GM08714 (cell line): Measurements from ENCODE around the gene RAP1A.
"Not testable (repeated sequence)": the region's sequence is repeated elsewhere in the genome, so short reads cannot be mapped to it uniquely, and the experiment has no call there.

Source experiments
- H3K4me3 ChIP-seq: fragments of 200-500 bp; sonication (Bioruptor generic); 2 replicates; pipeline ENCODE4 v1.5.1; 2014; ENCODE audit warnings: mild to moderate bottlenecking, low read length, inconsistent platforms
- ZNF274 ChIP-seq: IDR thresholded peaks from 2 replicates; pipeline ENCODE4 v1.6.1; 2012; ENCODE audit warnings: mild to moderate bottlenecking, low read depth, low read length

The RAP1A gene

DNA sequence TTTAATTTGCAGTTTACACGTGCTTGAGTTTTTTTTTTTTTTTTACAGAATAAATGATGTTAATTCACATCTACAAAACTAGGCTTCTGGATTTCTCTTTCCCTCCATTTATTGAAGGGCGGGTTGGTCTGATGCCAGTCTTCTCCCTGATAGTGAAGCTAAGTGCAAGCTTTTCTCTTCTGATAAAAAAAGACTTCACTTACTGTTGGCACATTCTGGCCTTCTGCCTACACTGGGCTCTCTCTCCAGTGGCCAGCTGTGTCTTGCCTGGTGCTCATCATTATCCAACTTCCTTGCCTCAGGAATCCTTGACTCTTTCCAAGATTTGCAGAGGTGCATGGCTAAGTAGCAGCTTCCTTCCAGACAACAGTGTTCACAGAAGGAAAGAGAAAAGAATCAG, 7.6 kb upstream of the RAP1A start:
- TF ChIP-seq ZNF274 = no peak
- no peak overlapping the region for H3K4me3 ChIP-seq

DNA sequence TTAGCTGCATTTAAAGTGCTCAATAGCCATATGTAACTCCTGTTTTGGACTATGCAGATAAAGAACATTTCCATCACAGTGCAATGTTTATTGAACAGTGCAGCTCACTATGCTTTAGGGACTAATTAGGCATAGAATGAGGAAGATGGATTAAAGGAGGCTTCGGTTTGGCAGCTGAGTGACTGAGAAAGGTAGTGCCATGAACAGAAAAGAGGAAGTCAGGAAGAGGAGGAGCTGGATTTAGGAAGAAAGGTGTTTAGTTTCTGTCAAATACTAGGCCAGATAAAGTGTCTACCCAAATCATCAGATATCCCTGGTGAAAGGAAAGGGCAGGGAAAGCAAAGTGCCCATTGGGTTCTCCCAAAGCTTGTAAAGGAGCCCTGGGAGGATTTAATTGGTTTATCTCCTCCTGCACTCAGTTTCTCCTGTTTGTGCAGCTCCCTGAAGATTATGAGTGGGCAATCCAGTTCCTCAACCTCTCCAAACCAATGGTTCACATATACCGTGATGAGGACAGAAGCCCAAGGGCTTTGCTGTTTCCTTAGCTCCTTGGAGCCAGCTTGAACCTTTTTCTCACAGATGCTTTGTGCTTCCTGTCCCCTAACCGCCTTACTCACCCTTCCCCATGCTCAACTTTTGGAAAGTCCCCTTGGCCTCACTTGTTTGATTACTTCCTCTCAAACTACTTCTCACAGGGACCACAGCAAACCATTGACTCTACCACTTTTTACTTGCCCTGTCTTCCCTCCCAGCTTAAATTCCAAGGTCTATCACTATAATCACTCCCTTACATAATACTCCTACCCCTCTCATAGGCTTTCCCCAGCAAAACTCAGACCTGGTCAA, 3.5 kb upstream of the RAP1A start:
- H3K4me3 ChIP-seq = peak overlapping the region; percentile 58; the same call in 1 of the 2 replicates
- no peak for TF ChIP-seq ZNF274

DNA sequence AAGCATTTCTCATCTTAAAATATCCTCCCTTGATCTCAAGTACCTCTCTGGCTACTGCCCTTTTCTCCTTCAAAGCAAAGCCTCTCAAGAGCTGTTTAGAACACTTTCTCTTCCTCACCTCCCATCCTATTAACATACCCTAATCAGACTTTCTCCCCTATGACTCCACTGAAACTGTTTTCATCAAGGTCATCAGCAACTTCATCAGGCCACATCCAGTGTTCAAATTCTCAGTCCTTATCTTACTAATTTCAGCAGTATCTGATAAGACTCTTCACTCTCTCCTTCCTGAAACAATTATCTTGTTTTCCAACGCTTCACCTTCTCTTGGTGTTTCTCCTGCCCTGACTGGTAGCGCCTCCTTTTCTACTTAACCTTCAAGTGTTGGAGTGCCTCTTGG, 1.5 kb upstream of the RAP1A start:
- no peak for TF ChIP-seq ZNF274
- no peak overlapping the region for H3K4me3 ChIP-seq

DNA sequence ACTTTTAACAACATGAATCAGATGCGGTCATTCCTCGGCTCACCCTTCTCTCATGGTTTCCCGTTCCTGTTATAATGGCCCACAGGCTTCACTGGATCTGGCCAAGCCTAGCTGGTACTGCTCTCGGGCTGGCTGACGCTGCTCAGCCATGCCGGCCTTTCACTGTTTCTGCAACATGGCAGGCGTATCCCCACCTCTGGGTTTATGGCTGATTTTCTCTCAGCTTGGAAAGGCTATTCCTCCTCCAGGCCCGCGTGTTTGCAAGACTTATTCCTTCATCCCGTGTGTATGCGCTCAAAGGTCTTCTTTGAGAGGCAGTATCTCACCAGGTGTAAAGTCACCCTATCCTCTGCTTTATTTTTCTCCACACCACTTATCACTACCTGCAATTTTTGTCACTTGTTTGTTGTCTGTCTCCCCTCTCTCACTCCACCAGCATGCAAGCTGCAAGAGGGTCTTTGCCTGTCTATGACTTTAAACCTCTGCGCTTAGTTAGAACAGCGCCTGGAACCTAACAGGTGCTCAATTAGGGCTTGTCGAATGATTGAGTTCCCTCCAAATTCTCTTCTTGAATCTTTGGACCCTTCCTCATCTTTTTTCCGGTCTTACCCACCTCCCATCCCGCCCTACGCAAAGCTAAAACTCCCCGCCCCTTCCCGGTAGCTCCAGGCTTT, 491 bp upstream of the RAP1A start:
- peak overlapping the region; percentile 69; the same call in 1 of the 2 replicates for H3K4me3 ChIP-seq
- no peak for TF ChIP-seq ZNF274

DNA sequence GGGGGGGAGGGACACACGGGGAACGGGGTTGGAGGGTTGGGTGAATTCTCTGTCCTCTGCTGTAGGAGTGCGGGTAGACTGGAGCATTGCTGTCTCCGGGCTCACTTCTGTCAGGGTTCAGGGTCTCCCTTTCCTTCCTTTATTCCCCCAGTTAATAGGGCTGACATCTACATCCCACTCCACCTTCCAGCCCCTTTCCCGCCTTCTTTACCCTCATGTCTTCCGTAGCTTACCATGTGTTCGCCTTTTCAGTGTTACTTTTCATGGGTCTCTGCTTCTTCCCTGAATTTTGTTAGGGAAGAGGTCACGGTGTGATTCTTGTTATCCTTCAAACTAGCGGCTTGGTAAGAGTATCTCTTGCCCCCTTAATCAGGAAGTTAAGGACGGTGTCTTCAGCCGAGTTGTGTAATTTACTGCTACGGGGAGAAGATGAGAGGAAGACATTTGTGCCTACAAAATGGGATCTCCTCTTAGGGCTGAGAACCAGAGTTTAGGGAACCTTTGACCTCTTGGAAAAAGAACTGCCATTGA, 917 bp downstream of the RAP1A start:
- TF ChIP-seq ZNF274 = no peak
- H3K4me3 ChIP-seq = peak overlapping the region; percentile 81

DNA sequence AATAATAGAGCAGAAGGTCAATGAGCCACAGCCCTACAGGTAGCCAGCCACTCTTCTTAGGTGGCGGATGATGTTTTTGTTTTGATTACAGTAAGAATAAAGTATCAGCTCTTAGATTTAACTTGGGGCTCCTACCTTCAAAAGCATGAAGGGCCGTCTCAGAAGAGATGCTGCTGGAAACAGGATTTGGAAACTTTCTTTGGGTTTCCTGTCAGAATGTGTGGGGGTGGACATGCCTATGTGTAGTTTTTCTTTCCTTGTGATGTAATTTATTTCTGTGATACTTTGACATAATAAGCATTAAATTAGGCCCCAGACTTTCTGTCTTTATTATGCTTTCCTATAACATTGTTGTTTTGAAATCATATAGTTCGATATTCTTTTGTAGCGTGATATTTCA, 1.5 kb downstream of the RAP1A start:
- H3K4me3 ChIP-seq = peak overlapping the region; percentile 81
- TF ChIP-seq ZNF274 = no peak

DNA sequence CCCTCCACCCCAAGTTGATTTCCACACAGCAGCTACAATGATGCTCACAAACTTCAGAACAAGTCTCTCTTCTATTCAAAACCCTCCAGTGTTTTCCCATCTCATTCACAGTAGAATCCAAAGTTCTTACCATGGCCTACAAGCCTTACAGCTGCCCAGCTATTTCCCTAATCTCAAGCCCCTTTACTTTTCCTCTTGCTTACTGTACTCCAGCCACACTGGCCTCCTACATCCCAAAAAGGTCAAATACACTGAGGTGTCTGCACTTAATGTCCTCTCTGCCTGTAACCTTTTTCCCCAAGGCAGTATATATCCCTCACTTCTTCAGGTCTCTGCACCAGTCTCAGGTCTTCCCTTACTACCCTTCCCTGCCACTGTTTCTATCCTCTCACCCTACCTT, 2.6 kb downstream of the RAP1A start:
- TF ChIP-seq ZNF274 = no peak
- peak overlapping the region; percentile 52 for H3K4me3 ChIP-seq

DNA sequence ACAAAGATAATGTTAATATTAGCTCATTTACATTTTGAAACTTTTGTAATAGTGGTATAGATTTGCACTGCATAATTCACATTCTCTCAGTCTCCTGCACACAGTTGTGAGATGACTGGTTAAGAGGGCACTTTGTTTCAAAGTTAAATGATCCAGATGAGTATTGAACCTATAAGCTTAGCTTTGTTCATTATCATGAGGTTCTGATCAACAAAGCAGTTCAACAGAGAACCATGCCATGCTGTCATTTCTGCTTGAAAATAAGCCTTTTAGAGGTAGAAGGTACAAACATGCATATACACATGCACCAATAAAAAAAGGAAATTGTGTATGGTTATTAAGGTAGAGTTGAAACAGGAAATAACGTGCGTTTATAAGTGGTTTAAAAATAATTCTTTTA, 4.8 kb downstream of the RAP1A start:
- no peak for TF ChIP-seq ZNF274
- H3K4me3 ChIP-seq = no peak overlapping the region; the same call in 1 of the 2 replicates

DNA sequence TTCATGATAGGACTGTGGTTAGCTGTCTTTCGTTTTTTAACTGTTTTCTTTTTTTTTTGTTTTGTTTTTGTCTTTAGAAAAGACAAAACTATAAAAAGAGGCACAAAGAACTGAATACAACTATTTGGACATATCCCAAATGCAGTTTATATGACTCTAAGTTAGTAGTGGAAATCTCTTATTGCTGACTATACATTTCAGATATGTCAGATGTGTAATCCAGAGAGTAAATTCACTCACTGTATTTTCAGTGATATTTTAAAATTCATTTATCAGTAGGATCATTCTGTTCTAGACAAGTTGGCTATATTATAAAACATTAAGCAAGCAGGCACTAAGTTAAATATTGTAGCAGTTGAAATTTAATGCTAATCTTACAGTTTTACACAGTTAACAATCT, 5.7 kb downstream of the RAP1A start:
- no peak overlapping the region; the same call in 1 of the 2 replicates for H3K4me3 ChIP-seq
- TF ChIP-seq ZNF274 = no peak

DNA sequence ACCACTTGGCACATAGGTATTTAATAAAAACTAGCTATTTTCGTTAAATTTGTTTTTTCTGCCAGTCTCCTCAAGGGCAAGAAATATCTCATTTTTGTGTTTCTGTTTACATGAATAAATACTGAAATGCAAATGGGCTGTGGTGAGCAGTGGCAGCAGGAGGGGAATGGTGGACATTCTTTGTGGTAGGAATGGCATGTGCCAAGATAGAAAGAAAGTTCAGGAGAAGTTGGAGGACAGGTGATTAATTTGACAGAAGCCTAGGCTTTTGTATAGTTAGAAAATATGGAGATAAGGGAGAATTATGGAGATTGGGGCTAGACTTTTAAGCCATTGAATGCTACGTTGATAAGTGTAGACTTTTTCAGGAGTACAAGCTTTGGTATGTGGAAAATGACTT, 8.6 kb downstream of the RAP1A start:
- H3K4me3 ChIP-seq = no peak overlapping the region
- TF ChIP-seq ZNF274 = no peak

DNA sequence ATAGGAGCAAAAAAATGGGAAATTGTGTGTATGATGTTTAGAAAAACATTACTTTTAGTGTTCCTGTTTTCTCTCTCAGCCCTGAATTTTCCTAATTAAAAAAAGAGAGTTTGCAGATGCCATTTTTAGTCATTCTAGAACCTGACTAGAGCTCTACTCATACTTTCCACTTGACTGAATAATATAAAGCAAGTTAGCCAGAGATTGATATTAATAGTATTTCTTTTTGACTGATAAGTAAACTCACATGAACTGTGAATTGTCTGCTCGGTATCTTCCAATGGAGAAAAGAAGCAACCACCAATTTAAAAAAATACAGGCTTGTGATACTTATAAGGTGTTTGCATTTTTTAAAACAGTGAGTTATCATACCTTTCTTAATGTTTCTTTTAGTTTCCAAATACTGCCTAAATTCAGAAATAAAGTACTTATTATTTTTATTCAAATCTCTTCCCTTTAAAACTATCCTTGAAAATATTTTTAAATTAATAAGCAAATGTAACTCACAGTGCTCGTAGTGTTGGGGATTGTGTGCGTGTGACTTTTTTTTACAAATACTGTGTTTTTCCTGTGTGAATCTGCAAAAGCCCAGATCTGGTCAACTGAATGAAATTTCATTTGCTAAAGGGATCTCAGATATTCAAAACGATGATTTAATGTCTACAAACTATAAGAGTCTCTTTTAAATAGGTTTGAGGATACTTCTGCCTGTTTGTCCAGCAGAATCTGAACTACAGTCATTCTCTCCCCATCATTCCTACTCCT, 9.8 kb downstream of the RAP1A start:
- no peak overlapping the region; the same call in 1 of the 2 replicates for H3K4me3 ChIP-seq
- TF ChIP-seq ZNF274 = no peak

DNA sequence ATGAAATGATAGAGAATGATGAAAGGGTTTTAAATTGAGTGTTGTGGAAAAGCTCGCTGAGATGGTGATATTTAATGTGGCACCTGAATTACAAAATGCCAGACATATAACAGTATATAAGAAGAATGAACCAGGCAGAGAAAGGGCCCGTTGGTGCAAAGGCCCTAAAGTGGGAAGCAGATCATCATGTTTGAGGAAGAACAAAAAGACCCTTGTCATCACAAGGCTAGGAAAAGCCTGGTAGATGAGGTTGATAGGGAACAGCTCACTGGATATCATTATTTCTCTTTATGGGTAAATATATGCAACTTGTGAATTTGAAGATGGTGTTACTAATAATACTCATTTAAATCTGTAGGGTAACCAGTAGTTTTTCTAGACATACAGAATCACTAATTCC, 11.0 kb downstream of the RAP1A start:
- no peak for TF ChIP-seq ZNF274

DNA sequence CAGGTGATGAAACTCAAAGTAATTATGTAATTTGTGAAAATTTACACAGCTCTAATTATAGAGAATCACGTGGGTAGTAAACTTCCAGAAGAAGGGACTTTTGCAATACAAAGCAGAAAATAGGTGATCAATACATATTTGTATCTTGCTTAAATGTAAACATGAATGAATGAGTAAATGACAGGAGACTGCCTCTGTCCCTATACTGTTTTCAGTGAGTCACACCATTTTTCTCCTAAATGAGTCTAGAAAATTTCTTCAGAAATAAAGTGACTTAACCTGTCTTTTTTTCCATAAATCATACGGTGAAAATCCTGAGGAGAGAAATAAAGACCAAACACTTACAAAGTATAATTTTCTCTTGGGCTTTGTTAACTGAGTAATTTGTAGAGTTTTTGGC, 11.9 kb downstream of the RAP1A start:
- H3K4me3 ChIP-seq = no peak overlapping the region
- TF ChIP-seq ZNF274 = no peak

More for the DNA sequence above, 11.0 kb downstream of the RAP1A start:
- no peak overlapping the region for H3K4me3 ChIP-seq

DNA sequence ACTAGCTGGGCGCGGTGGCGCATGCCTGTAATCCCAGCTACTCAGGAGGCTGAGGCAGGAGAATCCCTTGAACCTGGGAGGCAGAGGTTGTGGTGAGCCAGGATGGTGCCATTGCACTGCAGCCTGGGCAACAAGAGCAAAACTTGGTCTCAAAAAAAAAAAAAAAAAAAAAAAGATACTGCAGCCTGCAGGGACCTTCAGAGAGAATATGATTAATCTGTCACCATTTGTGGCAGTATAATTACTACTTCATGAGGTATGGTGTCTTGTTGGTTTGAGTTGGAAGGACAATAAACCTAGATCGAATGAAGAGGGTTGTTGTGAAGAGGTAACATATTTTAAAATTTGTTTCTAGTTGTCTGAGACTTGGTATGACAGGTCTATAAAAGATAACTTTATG, 13.2 kb downstream of the RAP1A start:
- not testable (repeated sequence) for H3K4me3 ChIP-seq

DNA sequence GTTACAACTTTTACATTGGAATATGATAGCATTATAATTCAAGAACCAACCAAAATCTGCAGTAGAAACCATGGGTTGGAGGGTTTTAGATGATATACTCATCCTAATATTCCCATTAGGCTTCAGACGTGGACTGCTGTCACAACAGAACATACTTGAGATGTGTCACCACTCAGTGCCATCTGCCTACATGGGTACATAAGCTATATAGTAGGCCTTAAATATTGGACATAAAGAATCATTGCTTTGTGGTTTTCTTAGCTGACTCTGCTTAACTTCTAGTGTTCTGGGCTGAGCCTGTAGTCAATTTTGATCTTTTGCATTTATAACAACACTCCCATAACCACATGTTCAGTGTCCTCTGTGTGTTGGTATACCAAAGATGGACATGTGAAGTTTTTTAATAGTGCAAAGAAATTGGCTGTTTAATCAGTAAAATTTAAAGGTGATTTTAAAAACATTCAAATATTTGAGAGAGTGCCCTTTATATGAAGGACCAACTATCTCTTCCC, 14.2 kb downstream of the RAP1A start:
- H3K4me3 ChIP-seq = no peak overlapping the region
- no peak for TF ChIP-seq ZNF274
